C4-2B (cell line): ENCODE results near the gene FBXW2.

Source experiments
- H3K27ac ChIP-seq: fragments of 450-650 bp; 2 replicates; pipeline ENCODE4 v1.5.1; 2017
- CTCF ChIP-seq: fragments of 450-650 bp; conservative IDR thresholded peaks from 2 replicates; pipeline ENCODE4 v1.5.1; 2017; ENCODE audit warnings: mild to moderate bottlenecking
- ZFX ChIP-seq: fragments of 450-650 bp; IDR thresholded peaks from 2 replicates; pipeline ENCODE4 v1.6.1; 2017

Gene FBXW2

GRCh38 chr9:120801441-120801840, 8.2 kb upstream of the FBXW2 start:
- TF ChIP-seq CTCF = no peak
- TF ChIP-seq ZFX = no peak
- no peak overlapping the region for H3K27ac ChIP-seq

GRCh38 chr9:120791161-120791560, 2.1 kb downstream of the FBXW2 start:
- TF ChIP-seq ZFX = no peak
- no peak for TF ChIP-seq CTCF

GRCh38 chr9:120787933-120788332, 5.3 kb downstream of the FBXW2 start:
- TF ChIP-seq ZFX (no peak), CTCF (no peak)
- H3K27ac ChIP-seq = no peak overlapping the region

More at GRCh38 chr9:120791161-120791560, 2.1 kb downstream of the FBXW2 start:
- H3K27ac ChIP-seq = no peak overlapping the region

GRCh38 chr9:120783602-120784047, 9.6 kb downstream of the FBXW2 start:
- no peak overlapping the region for H3K27ac ChIP-seq
- TF ChIP-seq CTCF (no peak), ZFX (no peak)

GRCh38 chr9:120781236-120781635, 12.0 kb downstream of the FBXW2 start:
- TF ChIP-seq ZFX (no peak), CTCF (no peak)
- no peak overlapping the region for H3K27ac ChIP-seq

- TF ChIP-seq ZFX = no peak
- no peak for TF ChIP-seq CTCF
- no peak overlapping the region for H3K27ac ChIP-seq
These were observed 12.8 kb downstream of the FBXW2 start for GRCh38 chr9:120780367-120780766.

- H3K27ac ChIP-seq = no peak overlapping the region
- TF ChIP-seq ZFX (no peak), CTCF (no peak)
These were observed 14.0 kb downstream of the FBXW2 start for GRCh38 chr9:120779227-120779626.
